ENCODE measurements around the gene WNT7A.

WNT7A gene

DNA sequence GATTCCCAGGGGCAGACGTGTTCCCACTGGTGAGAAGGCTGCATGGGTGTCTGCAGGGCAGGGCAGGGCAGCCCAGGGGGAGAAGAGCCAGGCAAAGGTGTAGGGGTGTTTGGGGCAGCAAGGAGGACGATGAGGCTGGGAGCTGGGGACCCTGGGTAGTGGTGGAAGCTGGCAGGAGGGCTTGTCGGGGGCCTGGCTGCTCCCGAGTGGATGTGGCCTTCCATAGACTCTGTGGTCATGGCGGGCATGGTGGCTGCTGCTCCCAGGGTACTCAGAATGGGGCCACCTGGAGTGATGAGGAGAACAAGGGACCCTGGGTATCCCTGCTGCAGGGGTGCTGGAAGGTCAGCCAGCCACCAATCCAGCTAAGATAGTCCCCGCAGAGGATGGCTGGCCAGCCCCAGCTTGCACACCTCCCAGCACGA is 107.5 kb downstream of the WNT7A start:
- H3K36me3 ChIP-seq (ENCODE audit: insufficient read depth, low read length), result no peaks in the 10 kb centered on the region
- H3K9me3 ChIP-seq (ENCODE audit: control insufficient read depth, insufficient read depth, low read length), result no peaks in the 10 kb centered on the region
- H3K4me1 ChIP-seq (ENCODE audit: insufficient read depth, low read length), result peaks cover 28% of the 10 kb centered on the region
- H3K9ac ChIP-seq (ENCODE audit: low read depth, low read length), result no peak overlapping the region

- H3K36me3 ChIP-seq (ENCODE audit: insufficient read depth, low read length), result no peaks in the 10 kb centered on the region
- no peak overlapping the region for H3K9ac ChIP-seq (ENCODE audit: low read depth, low read length)
- H3K9me3 ChIP-seq (ENCODE audit: control insufficient read depth, insufficient read depth, low read length), result no peaks in the 10 kb centered on the region
- peaks cover 28% of the 10 kb centered on the region for H3K4me1 ChIP-seq (ENCODE audit: insufficient read depth, low read length)
Observed at GRCh38 chr3:13771496-13771895, 108.4 kb downstream of the WNT7A start.

GRCh38 chr3:13770170-13771169 is 109.4 kb downstream of the WNT7A start:
- H3K4me1 ChIP-seq (ENCODE audit: insufficient read depth, low read length), result peaks cover 28% of the 10 kb centered on the region
- no peaks in the 10 kb centered on the region for H3K36me3 ChIP-seq (ENCODE audit: insufficient read depth, low read length)
- H3K9ac ChIP-seq (ENCODE audit: low read depth, low read length), result no peak overlapping the region
- no peaks in the 10 kb centered on the region; the same call in 1 of the 2 replicates for H3K9me3 ChIP-seq (ENCODE audit: control insufficient read depth, insufficient read depth, low read length)

DNA sequence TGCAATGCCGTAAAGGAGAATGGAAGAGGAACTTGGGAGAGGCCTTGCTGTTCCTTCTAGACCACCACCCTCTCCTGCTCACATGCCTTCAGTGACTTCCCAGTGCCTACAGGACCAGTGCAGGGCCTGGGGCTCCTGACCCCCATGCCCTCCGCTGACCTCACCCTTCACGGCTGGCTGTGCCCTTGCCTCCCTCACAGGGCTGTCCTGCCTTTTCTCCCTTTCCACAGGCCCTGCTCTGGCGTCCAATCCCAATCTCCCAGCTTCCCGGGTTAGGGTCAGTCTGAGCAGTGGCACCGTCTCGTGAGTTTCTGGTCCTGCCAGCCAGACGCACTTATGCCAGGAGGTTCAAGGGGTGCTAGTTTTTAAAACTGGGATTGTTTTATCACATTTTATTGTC is 110.4 kb downstream of the WNT7A start:
- H3K9ac ChIP-seq (ENCODE audit: low read depth, low read length), result no peak overlapping the region
- H3K4me1 ChIP-seq (ENCODE audit: insufficient read depth, low read length), result peaks cover 28% of the 10 kb centered on the region
- H3K9me3 ChIP-seq (ENCODE audit: control insufficient read depth, insufficient read depth, low read length), result no peaks in the 10 kb centered on the region; the same call in 1 of the 2 replicates

GRCh38 chr3:13768453-13768852 is 111.4 kb downstream of the WNT7A start:
- H3K9me3 ChIP-seq (ENCODE audit: control insufficient read depth, insufficient read depth, low read length), result no peaks in the 10 kb centered on the region; the same call in 1 of the 2 replicates
- no peak overlapping the region for H3K9ac ChIP-seq (ENCODE audit: low read depth, low read length)
- no peaks in the 10 kb centered on the region for H3K36me3 ChIP-seq (ENCODE audit: insufficient read depth, low read length)
- H3K4me1 ChIP-seq (ENCODE audit: insufficient read depth, low read length), result peaks cover 28% of the 10 kb centered on the region

More for the DNA sequence above, 110.4 kb downstream of the WNT7A start:
- H3K36me3 ChIP-seq (ENCODE audit: insufficient read depth, low read length), result no peaks in the 10 kb centered on the region

DNA sequence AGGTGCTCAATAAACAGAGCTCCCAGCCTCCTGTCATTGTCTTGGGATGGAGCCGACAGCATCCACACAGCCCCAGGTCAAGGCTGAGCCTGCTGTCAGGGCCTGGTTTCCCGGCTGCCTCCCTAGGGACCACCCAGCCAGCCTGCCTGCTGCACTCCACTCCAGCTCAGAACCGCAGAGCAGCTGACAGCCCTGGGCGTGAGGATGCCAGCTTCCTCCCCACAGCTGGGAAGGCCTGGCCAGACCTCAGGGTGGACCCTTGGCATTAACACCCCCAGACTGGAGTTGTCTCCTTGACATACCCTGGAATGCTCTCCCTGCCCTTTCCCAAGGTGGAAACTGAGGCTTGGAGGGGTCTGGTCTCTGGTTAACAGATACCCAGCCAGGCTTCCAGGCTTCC is 112.0 kb downstream of the WNT7A start:
- Histone ChIP-seq H3K36me3 (ENCODE audit: insufficient read depth, low read length) (no peaks in the 10 kb centered on the region), H3K4me1 (ENCODE audit: insufficient read depth, low read length) (peaks cover 28% of the 10 kb centered on the region), H3K9ac (ENCODE audit: low read depth, low read length) (no peak overlapping the region), H3K9me3 (ENCODE audit: control insufficient read depth, insufficient read depth, low read length) (no peaks in the 10 kb centered on the region; the same call in 1 of the 2 replicates)

DNA sequence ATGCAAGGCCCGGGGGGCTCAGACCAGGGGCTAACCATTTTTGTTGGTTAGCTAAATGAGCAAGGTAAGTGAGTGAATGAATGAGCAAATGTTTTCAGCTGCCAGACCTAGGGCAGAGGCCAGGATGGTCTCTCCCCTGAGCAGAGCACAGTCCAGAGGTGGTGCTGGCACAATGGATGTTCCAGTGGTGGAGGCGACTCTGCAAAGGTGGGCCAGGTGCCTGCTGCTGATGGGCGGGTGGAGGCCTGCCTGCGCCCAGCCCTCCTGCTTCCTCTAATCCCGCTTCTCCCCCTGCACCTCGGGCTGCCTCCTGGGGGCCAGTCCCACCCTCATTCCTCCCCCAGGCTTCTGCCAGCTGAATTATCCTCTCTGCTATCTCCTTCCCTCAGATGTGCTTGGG is 112.8 kb downstream of the WNT7A start:
- peaks cover 28% of the 10 kb centered on the region for H3K4me1 ChIP-seq (ENCODE audit: insufficient read depth, low read length)
- no peaks in the 10 kb centered on the region; the same call in 1 of the 2 replicates for H3K9me3 ChIP-seq (ENCODE audit: control insufficient read depth, insufficient read depth, low read length)
- H3K36me3 ChIP-seq (ENCODE audit: insufficient read depth, low read length), result no peaks in the 10 kb centered on the region
- H3K9ac ChIP-seq (ENCODE audit: low read depth, low read length), result no peak overlapping the region

Measured in ES-I3 (cell line).